Measurements from ENCODE around the gene PPP2R5C.
A peak's percentile ranks its signal among the peaks of the same experiment; 100 is the strongest.
"Not testable (repeated sequence)": the region's sequence is repeated elsewhere in the genome, so short reads cannot be mapped to it uniquely, and the experiment has no call there.

Gene PPP2R5C

DNA sequence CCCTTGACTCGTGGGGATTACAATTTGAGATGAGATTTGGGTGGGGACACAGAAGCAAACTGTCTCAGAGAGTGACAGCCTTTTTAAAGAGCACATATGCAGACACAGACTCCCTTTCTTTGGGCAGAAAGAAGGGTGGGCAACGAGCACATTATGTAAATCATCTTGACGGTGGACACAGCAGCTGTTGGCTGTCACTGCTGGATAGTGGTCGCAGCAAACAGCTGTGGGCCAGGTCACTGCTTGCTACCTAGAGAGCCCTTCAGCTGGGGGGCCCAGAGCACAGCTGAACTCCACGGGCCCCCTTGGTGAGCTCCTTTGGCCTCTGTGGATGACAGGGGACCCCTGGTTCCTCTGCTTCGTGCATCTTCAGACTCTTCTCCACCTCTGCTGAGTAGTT is 23.1 kb downstream of the PPP2R5C start:
- H3K4me1 ChIP-seq (ENCODE audit: control insufficient read depth, insufficient read depth, low read length, poor library complexity, severe bottlenecking) = no peaks in the 10 kb centered on the region
- H3K36me3 ChIP-seq (ENCODE audit: control insufficient read depth, insufficient read depth, low read length) = no peaks in the 10 kb centered on the region
- no peaks in the 10 kb centered on the region for H3K9me3 ChIP-seq (ENCODE audit: control insufficient read depth, low read length)
- H3K4me3 ChIP-seq (ENCODE audit: extremely low read depth, insufficient read depth, low read length, poor library complexity, severe bottlenecking) = no peak overlapping the region
- no peak overlapping the region for H3K27ac ChIP-seq (ENCODE audit: low read depth, low read length, severe bottlenecking)
- WGBS, 2 experiments (ENCODE audit: insufficient coverage in 2 of 2) = 76 to 84% methylated on average over 5 of the region's 6 CpGs

DNA sequence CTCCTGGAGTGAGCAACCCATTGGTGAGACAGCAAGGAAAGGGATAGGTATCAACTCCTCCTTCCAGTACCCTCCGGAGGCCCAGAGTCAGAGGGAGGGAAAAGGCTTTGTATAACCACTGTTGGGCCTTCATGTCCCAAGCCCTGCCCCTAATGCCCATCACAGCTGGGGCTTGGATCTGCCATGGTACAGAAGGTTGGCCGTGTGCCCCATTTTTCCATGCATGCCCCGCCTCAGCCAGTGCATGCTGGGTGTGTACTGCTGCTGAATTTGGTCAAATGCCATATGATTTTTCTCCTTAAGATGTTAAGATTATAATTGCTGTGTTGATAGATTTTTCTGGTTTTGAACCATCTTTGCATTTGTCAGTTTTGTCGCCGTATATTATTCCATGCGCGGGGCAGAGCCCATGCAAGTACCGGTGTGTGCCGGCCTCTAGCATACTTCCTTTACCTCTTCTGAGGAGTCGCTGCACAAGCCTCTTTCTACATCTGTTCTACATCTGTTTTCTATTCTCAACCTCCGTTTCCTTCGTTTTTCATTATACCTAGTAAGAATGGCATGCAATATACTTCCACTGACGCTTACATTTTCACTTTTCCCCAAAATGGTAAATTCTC is 26.6 kb downstream of the PPP2R5C start:
- 93 to 95% methylated on average over 11 of the region's 13 CpGs for WGBS, 2 experiments (ENCODE audit: insufficient coverage in 2 of 2)
- H3K9me3 ChIP-seq (ENCODE audit: control insufficient read depth, low read length) = no peaks in the 10 kb centered on the region
- H3K4me3 ChIP-seq (ENCODE audit: extremely low read depth, insufficient read depth, low read length, poor library complexity, severe bottlenecking) = no peak overlapping the region
- H3K4me1 ChIP-seq (ENCODE audit: control insufficient read depth, insufficient read depth, low read length, poor library complexity, severe bottlenecking) = no peaks in the 10 kb centered on the region
- H3K36me3 ChIP-seq (ENCODE audit: control insufficient read depth, insufficient read depth, low read length) = no peaks in the 10 kb centered on the region
- no peak overlapping the region for H3K27ac ChIP-seq (ENCODE audit: low read depth, low read length, severe bottlenecking)

DNA sequence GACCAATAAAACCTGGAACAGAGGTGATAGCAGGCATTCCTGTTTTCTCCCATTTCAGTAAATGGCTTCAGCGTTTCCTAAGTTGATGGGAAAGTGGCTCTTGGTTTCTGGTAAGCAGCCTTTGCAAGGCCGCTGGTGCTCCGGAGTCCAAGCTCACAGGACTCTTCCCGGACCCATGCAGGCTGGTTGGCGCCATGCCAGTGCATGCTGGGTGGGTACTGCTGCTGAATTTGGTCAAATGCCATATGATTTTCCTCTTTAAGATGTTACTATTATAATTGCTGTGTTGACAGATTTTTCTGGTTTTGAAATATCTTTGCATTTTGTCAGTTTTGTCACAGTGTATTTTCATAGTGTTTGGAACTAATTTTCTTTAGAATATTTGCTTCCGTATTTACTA is 27.7 kb downstream of the PPP2R5C start:
- Histone ChIP-seq H3K36me3 (ENCODE audit: control insufficient read depth, insufficient read depth, low read length) (no peaks in the 10 kb centered on the region), H3K4me3 (ENCODE audit: extremely low read depth, insufficient read depth, low read length, poor library complexity, severe bottlenecking) (no peak overlapping the region), H3K27ac (ENCODE audit: low read depth, low read length, severe bottlenecking) (no peak overlapping the region), H3K9me3 (ENCODE audit: control insufficient read depth, low read length) (no peaks in the 10 kb centered on the region), H3K4me1 (ENCODE audit: control insufficient read depth, insufficient read depth, low read length, poor library complexity, severe bottlenecking) (no peaks in the 10 kb centered on the region)
- WGBS, 2 experiments (ENCODE audit: insufficient coverage in 2 of 2) = 88 to 89% methylated on average over 1 to 5 of the region's 6 CpGs

DNA sequence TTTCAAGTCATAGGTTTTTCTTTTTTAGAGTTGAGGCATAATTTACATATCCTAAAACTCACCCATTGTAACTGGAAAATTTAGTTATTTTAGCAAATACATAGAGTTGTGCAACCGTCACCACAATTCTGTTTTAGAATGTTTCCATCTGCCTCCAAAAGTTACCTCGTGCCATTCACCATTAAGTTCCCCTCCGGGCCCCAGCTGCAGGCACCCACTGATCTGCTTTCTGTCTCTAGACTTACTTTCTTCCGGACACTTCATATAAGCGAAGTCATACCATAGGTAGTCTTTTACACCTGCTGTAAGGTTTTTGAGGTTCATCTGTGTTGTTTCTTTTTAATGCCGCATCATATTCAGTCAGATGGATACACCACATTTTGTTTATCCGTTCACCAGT is 28.7 kb downstream of the PPP2R5C start:
- no peaks in the 10 kb centered on the region for H3K4me1 ChIP-seq (ENCODE audit: control insufficient read depth, insufficient read depth, low read length, poor library complexity, severe bottlenecking)
- no peak overlapping the region for H3K27ac ChIP-seq (ENCODE audit: low read depth, low read length, severe bottlenecking)
- no peaks in the 10 kb centered on the region for H3K36me3 ChIP-seq (ENCODE audit: control insufficient read depth, insufficient read depth, low read length)
- no peaks in the 10 kb centered on the region for H3K9me3 ChIP-seq (ENCODE audit: control insufficient read depth, low read length)
- WGBS, 2 experiments (ENCODE audit: insufficient coverage in 2 of 2) = 95 to 97% methylated on average over 5 of the region's 7 CpGs
- no peak overlapping the region for H3K4me3 ChIP-seq (ENCODE audit: extremely low read depth, insufficient read depth, low read length, poor library complexity, severe bottlenecking)

DNA sequence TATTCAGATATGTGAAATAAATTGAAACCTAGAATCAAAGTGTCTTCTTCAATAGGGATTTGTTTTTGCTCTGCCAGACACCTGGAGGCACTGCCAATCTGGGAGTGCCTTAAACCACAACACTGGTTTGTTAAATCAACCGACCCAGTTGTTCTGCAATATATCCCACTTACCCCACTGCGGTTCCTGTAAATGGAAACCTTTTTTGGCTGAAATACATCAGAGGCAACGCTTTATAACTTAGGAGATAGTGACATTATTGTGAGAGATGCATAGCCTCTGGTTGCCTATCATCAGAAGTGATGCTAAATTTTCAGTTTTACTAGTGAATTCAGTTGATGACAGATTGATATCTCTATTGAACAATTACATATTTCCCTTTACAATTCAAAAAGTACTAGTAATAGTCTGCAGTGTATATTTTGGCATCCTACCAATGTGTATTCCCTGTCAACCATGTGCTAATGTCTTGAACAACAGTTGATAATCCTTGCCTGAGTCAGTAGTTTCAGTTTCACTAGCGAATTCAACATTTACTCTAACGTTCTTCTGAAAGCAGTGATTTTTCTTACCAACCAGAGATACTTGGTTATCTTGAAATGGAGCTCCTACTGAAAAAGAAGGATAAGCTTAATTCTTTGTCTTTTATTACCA is 30.5 kb downstream of the PPP2R5C start:
- no peak overlapping the region for H3K4me3 ChIP-seq (ENCODE audit: extremely low read depth, insufficient read depth, low read length, poor library complexity, severe bottlenecking)

DNA sequence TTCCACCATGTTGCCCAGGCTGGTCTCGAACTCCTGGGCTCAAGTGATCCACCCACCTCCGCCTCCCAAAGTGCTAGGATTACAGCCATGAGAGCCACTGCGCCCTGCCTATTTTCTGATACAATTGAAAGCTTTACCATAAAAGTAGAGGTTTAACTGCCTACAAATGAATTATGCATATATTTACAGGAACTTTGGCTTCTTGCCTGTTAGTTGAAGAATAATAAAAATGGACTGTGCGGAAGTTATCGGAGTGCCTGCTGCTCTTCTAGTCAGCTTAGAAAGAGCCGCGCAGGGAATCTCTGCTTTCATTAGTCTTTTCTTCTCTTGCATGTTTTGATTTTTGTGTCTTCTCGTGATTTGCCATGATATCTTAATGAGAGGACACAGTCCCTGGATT is 34.5 kb downstream of the PPP2R5C start:
- H3K9me3 ChIP-seq (ENCODE audit: control insufficient read depth, low read length) = no peaks in the 10 kb centered on the region
- WGBS, 2 experiments (ENCODE audit: insufficient coverage in 2 of 2) = 95 to 98% methylated on average over 7 to 8 of the region's 8 CpGs
- no peak overlapping the region for H3K4me3 ChIP-seq (ENCODE audit: extremely low read depth, insufficient read depth, low read length, poor library complexity, severe bottlenecking)
- H3K4me1 ChIP-seq (ENCODE audit: control insufficient read depth, insufficient read depth, low read length, poor library complexity, severe bottlenecking) = no peaks in the 10 kb centered on the region
- no peaks in the 10 kb centered on the region for H3K36me3 ChIP-seq (ENCODE audit: control insufficient read depth, insufficient read depth, low read length)
- H3K27ac ChIP-seq (ENCODE audit: low read depth, low read length, severe bottlenecking) = no peak overlapping the region

More for the DNA sequence above, 30.5 kb downstream of the PPP2R5C start:
- WGBS, 2 experiments (ENCODE audit: insufficient coverage in 2 of 2) = 90 to 100% methylated on average over 1 to 2 of the region's 5 CpGs
- H3K9me3 ChIP-seq (ENCODE audit: control insufficient read depth, low read length) = no peaks in the 10 kb centered on the region
- no peak overlapping the region for H3K27ac ChIP-seq (ENCODE audit: low read depth, low read length, severe bottlenecking)
- H3K36me3 ChIP-seq (ENCODE audit: control insufficient read depth, insufficient read depth, low read length) = no peaks in the 10 kb centered on the region
- H3K4me1 ChIP-seq (ENCODE audit: control insufficient read depth, insufficient read depth, low read length, poor library complexity, severe bottlenecking) = no peaks in the 10 kb centered on the region

DNA sequence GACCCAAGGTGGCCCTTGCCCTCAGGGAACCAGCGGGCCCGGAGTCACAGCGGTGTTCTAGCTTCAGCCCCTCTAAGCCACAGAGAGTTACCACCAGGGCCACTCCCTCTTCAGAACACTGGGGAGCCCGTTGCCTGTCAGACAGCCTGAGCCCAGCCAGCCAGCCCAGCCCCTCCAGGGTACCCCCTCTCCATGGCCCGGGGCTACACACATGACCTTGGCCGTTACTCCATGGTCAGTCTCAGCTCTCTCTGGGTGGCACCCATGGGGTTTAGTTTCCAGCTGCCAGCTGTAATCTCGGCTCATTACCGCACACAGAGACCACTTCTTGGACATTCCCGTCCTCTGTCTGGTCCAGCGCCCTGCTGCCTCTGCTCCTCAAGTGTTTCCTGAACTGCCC is 35.0 kb downstream of the PPP2R5C start:
- no peaks in the 10 kb centered on the region for H3K9me3 ChIP-seq (ENCODE audit: control insufficient read depth, low read length)
- H3K36me3 ChIP-seq (ENCODE audit: control insufficient read depth, insufficient read depth, low read length) = no peaks in the 10 kb centered on the region
- H3K4me3 ChIP-seq (ENCODE audit: extremely low read depth, insufficient read depth, low read length, poor library complexity, severe bottlenecking) = no peak overlapping the region
- no peak overlapping the region for H3K27ac ChIP-seq (ENCODE audit: low read depth, low read length, severe bottlenecking)
- WGBS, 2 experiments (ENCODE audit: insufficient coverage in 2 of 2) = 94 to 98% methylated on average over 9 of the region's 10 CpGs
- H3K4me1 ChIP-seq (ENCODE audit: control insufficient read depth, insufficient read depth, low read length, poor library complexity, severe bottlenecking) = no peaks in the 10 kb centered on the region

DNA sequence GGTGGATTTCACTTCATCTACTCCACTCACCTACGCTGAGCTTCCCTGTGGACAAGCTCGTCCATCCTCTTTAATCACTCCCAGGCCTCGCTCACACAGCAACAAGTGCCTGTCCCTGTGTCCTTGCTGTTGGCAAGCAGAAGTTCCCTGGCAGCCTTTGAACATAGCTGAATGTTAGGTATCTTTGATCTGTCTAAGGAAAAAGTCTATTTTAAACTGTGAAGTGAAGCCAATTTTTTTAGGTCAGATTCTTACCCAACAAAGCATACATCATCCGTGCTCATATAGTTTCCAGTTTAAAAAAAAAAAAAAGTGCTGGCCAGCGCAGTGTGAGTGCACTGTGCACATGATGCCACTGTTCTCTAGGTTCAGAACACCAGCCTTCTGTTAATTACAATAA is 36.3 kb downstream of the PPP2R5C start:
- Histone ChIP-seq H3K4me1 (ENCODE audit: control insufficient read depth, insufficient read depth, low read length, poor library complexity, severe bottlenecking) (no peaks in the 10 kb centered on the region), H3K9me3 (ENCODE audit: control insufficient read depth, low read length) (no peaks in the 10 kb centered on the region), H3K36me3 (ENCODE audit: control insufficient read depth, insufficient read depth, low read length) (no peaks in the 10 kb centered on the region), H3K27ac (ENCODE audit: low read depth, low read length, severe bottlenecking) (no peak overlapping the region), H3K4me3 (ENCODE audit: extremely low read depth, insufficient read depth, low read length, poor library complexity, severe bottlenecking) (no peak overlapping the region)
- WGBS, 2 experiments (ENCODE audit: insufficient coverage in 2 of 2) = 90 to 91% methylated on average over 2 to 4 of the region's 5 CpGs

DNA sequence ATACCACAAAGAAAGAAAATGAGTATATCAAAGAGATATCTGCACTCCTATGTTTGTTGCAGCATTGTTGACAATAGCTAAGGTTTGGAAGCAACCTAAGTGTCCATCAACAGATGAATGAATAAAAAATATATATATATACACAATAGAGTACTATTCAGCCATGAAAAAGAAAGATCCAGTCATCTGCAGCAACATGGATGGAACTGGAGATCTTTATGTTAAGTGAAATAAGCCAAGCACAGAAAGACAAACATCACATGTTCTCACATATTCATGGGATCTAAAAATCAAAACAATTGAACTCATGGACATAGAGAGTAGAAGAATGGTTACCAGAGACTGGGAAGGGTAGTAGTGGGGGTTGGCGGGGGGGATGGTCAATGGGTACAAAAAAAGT is 42.9 kb downstream of the PPP2R5C start:
- peaks cover 11% of the 10 kb centered on the region for H3K4me1 ChIP-seq (ENCODE audit: control insufficient read depth, insufficient read depth, low read length, poor library complexity, severe bottlenecking)
- not testable (repeated sequence) for H3K4me3 ChIP-seq (ENCODE audit: extremely low read depth, insufficient read depth, low read length, poor library complexity, severe bottlenecking); H3K27ac ChIP-seq (ENCODE audit: low read depth, low read length, severe bottlenecking); H3K9me3 ChIP-seq (ENCODE audit: control insufficient read depth, low read length); H3K36me3 ChIP-seq (ENCODE audit: control insufficient read depth, insufficient read depth, low read length)
- no CpG with 5 or more reads among the region's 1 CpG for WGBS, 2 experiments (ENCODE audit: insufficient coverage in 2 of 2)

DNA sequence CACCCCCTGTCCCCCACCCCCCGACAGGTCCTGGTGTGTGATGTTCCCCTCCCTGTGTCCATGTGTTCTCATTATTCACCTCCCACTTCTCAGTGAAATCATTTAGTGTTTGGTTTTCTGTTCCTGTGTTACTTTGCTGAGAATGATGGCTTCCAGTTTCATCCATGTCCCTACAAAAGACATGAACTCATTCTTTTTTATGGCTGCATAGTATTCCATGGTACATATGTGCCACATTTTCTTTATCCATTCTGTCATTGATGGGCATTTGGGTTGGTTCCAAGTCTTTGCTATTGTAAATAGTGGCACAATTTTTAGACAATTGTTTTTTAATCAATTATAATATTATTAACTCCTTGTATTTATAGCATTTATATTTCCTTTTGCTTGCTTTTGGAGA is 44.7 kb downstream of the PPP2R5C start:
- WGBS, 2 experiments (ENCODE audit: insufficient coverage in 2 of 2) = no CpG with 5 or more reads among the region's 1 CpG
- H3K27ac ChIP-seq (ENCODE audit: low read depth, low read length, severe bottlenecking); H3K36me3 ChIP-seq (ENCODE audit: control insufficient read depth, insufficient read depth, low read length); H3K4me3 ChIP-seq (ENCODE audit: extremely low read depth, insufficient read depth, low read length, poor library complexity, severe bottlenecking); H3K9me3 ChIP-seq (ENCODE audit: control insufficient read depth, low read length): not testable (repeated sequence)
- H3K4me1 ChIP-seq (ENCODE audit: control insufficient read depth, insufficient read depth, low read length, poor library complexity, severe bottlenecking) = peaks cover 11% of the 10 kb centered on the region

DNA sequence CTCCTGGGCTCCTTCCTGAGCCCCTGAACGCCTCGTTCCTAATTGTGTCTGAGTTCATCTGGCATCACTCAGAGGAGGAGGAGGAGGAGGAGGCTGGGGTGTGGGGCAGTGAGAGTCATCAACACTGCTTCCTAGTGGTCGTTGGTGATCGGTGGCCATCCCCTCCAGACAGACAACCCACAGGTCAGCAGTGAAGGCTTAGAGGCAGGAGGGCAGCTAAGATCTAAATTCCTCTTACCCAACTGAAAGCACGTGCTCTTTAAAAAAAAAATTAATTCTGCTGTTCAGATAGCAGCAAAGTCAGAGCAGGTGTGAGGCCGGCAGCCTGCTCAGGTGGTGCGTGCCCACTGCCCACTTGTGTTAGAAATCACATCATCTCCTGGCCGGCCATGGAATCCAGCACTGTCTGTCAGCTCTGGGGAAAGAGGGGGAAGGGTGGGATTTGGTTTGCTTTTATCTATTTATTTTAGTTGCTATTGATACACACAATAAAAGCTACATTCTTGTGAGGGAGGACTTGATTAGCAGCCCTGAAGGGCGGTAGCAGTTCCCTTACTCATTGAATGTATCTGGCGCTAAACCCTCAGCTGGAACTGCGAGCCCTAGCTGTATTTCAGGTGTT is 46.6 kb downstream of the PPP2R5C start:
- peak overlapping the region; percentile 43 for H3K27ac ChIP-seq (ENCODE audit: low read depth, low read length, severe bottlenecking)
- 65 to 88% methylated on average over 4 to 7 of the region's 11 CpGs for WGBS, 2 experiments (ENCODE audit: insufficient coverage in 2 of 2)
- peaks cover 14% of the 10 kb centered on the region for H3K36me3 ChIP-seq (ENCODE audit: control insufficient read depth, insufficient read depth, low read length)
- peaks cover 11% of the 10 kb centered on the region for H3K4me1 ChIP-seq (ENCODE audit: control insufficient read depth, insufficient read depth, low read length, poor library complexity, severe bottlenecking)
- H3K9me3 ChIP-seq (ENCODE audit: control insufficient read depth, low read length) = no peaks in the 10 kb centered on the region
- H3K4me3 ChIP-seq (ENCODE audit: extremely low read depth, insufficient read depth, low read length, poor library complexity, severe bottlenecking) = no peak overlapping the region
